Fibroblast of gingiva (primary cell): Measurements from ENCODE around the gene COMMD1.

Source experiments
- DNase-seq: peaks from one replicate; pipeline ENCODE4 v3.0.0-alpha.2; 2011; ENCODE audit warnings: low read depth

Gene COMMD1

GRCh38 chr2:62180975-62181374 lies 275.5 kb downstream of the COMMD1 start:
- DNase-seq: no peak

- no peak for DNase-seq
Measured at GRCh38 chr2:62181843-62182242, 276.4 kb downstream of the COMMD1 start.

- no peak for DNase-seq
Measured at GRCh38 chr2:62184512-62185230, 279.2 kb downstream of the COMMD1 start.
